KMS-11 (cell line): Measurements from ENCODE around the gene SYT1.

Experiments
- H2AFZ ChIP-seq: fragments of 200-600 bp; sonication (generic); 2 replicates; pipeline ENCODE4 v1.6.1; 2016; ENCODE audit warnings: antibody characterized with exemption, mixed run types, low read depth
- H3K27ac ChIP-seq: fragments of 200-600 bp; sonication (generic); 2 replicates; pipeline ENCODE4 v1.6.1; 2016; ENCODE audit warnings: mild to moderate bottlenecking, mixed run types
- H3K27me3 ChIP-seq: fragments of 200-600 bp; sonication (generic); 2 replicates; pipeline ENCODE4 v1.6.1; 2017; ENCODE audit warnings: mild to moderate bottlenecking, low read depth, mixed run types, moderate library complexity; ENCODE audit not compliant: insufficient read depth
- H3K36me3 ChIP-seq: fragments of 200-600 bp; sonication (generic); 2 replicates; pipeline ENCODE4 v1.6.1; 2017; ENCODE audit warnings: mild to moderate bottlenecking, mixed run types; ENCODE audit not compliant: insufficient read depth
- H3K4me1 ChIP-seq: fragments of 200-600 bp; sonication (generic); 2 replicates; pipeline ENCODE4 v1.6.1; 2016; ENCODE audit warnings: mild to moderate bottlenecking, low read depth, mixed run types; ENCODE audit not compliant: poor library complexity, severe bottlenecking
- H3K4me2 ChIP-seq: fragments of 200-600 bp; sonication (generic); 2 replicates; pipeline ENCODE4 v1.7.0; 2016; ENCODE audit warnings: mild to moderate bottlenecking, mixed run types
- H3K4me3 ChIP-seq: fragments of 200-600 bp; sonication (generic); IDR thresholded peaks from 2 replicates; pipeline ENCODE4 v1.6.1; 2017; ENCODE audit warnings: low read depth, low read length, mixed read lengths; ENCODE audit not compliant: insufficient read depth
- H3K79me2 ChIP-seq: fragments of 200-600 bp; sonication (generic); 2 replicates; pipeline ENCODE4 v1.6.1; 2016; ENCODE audit warnings: low read depth, mixed run types; ENCODE audit not compliant: insufficient read depth
- H3K9ac ChIP-seq: fragments of 200-600 bp; sonication (generic); 2 replicates; pipeline ENCODE4 v1.6.1; 2016; ENCODE audit warnings: mild to moderate bottlenecking, mixed run types
- H4K20me1 ChIP-seq: fragments of 200-600 bp; sonication (generic); 2 replicates; pipeline ENCODE4 v1.6.1; 2016; ENCODE audit warnings: mild to moderate bottlenecking, mixed run types; ENCODE audit not compliant: insufficient read depth
- TF ChIP-seq, protein P1 (sequence below): fragments of 200-600 bp; sonication (generic); conservative IDR thresholded peaks from 2 replicates; pipeline ENCODE4 v1.6.1; 2017; ENCODE audit warnings: low read depth, mild to moderate bottlenecking, antibody characterized with exemption, low read length, moderate library complexity, mixed read lengths

Gene SYT1

DNA sequence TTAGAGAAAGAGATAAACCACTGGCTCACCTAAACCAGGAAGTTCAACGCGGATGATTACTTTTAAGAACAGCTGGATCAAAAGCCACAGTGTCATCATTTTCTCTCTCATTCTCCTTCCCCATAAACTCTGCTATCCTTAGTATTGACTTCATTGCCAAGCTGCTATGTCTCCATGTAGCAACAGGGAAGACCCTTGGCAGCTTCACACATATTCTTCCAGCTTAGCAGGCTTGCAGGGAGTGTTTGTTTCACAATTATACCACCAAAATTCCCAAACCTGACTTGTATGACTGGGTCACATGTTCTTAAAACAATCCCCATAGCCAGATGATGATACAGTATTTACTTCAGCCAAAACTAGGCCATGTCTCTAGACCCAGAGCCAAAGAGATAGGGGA is 590.7 kb downstream of the SYT1 start:
- no peaks in the 10 kb centered on the region for H3K36me3 ChIP-seq
- H3K4me3 ChIP-seq = no peak overlapping the region
- H3K9ac ChIP-seq = no peak overlapping the region
- H4K20me1 ChIP-seq = no peaks in the 10 kb centered on the region
- no peaks in the 10 kb centered on the region for H3K79me2 ChIP-seq
- H3K27me3 ChIP-seq = no peaks in the 10 kb centered on the region
- H3K4me2 ChIP-seq = no peak overlapping the region
- no peaks in the 10 kb centered on the region for H3K4me1 ChIP-seq
- H3K27ac ChIP-seq = no peak overlapping the region
- TF ChIP-seq, protein P1, sequence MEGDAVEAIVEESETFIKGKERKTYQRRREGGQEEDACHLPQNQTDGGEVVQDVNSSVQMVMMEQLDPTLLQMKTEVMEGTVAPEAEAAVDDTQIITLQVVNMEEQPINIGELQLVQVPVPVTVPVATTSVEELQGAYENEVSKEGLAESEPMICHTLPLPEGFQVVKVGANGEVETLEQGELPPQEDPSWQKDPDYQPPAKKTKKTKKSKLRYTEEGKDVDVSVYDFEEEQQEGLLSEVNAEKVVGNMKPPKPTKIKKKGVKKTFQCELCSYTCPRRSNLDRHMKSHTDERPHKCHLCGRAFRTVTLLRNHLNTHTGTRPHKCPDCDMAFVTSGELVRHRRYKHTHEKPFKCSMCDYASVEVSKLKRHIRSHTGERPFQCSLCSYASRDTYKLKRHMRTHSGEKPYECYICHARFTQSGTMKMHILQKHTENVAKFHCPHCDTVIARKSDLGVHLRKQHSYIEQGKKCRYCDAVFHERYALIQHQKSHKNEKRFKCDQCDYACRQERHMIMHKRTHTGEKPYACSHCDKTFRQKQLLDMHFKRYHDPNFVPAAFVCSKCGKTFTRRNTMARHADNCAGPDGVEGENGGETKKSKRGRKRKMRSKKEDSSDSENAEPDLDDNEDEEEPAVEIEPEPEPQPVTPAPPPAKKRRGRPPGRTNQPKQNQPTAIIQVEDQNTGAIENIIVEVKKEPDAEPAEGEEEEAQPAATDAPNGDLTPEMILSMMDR = no peak
- H2AFZ ChIP-seq = no peak overlapping the region

DNA sequence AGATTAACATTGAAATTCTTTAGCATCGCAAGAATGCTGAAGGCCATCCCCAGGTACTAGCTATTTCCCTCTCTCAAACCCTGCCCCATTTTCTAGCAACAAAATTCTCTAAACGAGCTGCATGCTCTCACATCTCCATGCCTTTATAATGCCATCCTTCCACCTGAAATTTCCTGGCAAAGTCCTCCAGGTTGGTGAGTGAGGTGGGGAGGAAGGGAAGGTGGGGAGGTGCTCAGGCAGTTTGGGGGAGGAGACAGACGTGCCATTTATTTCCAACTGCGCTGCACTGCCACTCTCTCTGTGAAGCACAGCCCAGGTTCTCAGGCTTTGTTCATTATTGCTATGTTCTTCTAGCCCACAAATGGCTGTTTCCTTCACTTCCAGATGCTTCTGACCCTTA is 617.7 kb downstream of the SYT1 start:
- TF ChIP-seq, protein P1 = no peak
- H3K9ac ChIP-seq = no peak overlapping the region
- no peaks in the 10 kb centered on the region for H3K36me3 ChIP-seq
- H2AFZ ChIP-seq = no peak overlapping the region
- no peaks in the 10 kb centered on the region for H3K4me1 ChIP-seq
- no peak overlapping the region for H3K4me2 ChIP-seq
- H3K27me3 ChIP-seq = no peaks in the 10 kb centered on the region
- no peaks in the 10 kb centered on the region for H3K79me2 ChIP-seq
- no peak overlapping the region for H3K4me3 ChIP-seq
- H4K20me1 ChIP-seq = no peaks in the 10 kb centered on the region
- no peak overlapping the region for H3K27ac ChIP-seq

DNA sequence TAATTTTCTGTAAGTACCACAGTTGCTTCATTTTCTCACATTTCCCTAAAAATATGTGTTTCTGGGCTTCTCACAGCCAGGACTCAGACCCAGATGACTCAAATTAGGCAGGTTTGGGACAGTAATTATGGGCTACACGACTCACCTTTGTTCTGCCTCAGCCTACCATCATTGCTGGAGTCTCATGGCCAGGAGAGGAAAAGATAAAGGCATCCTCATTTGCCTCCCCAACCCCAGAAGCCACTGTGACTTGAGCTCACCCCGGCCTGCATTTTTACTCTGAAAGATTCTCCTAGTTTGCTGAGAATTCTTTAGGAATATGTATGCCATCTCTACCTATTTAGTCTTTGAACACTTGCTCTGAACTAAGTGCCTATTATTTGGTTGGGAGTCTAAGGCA is 618.3 kb downstream of the SYT1 start:
- TF ChIP-seq, protein P1 = no peak
- H3K4me1 ChIP-seq = no peaks in the 10 kb centered on the region
- no peaks in the 10 kb centered on the region for H3K36me3 ChIP-seq
- no peaks in the 10 kb centered on the region for H4K20me1 ChIP-seq
- no peak overlapping the region for H3K4me3 ChIP-seq
- H3K4me2 ChIP-seq = no peak overlapping the region
- no peak overlapping the region for H3K9ac ChIP-seq
- H3K79me2 ChIP-seq = no peaks in the 10 kb centered on the region
- no peak overlapping the region for H3K27ac ChIP-seq
- no peaks in the 10 kb centered on the region for H3K27me3 ChIP-seq
- H2AFZ ChIP-seq = no peak overlapping the region

DNA sequence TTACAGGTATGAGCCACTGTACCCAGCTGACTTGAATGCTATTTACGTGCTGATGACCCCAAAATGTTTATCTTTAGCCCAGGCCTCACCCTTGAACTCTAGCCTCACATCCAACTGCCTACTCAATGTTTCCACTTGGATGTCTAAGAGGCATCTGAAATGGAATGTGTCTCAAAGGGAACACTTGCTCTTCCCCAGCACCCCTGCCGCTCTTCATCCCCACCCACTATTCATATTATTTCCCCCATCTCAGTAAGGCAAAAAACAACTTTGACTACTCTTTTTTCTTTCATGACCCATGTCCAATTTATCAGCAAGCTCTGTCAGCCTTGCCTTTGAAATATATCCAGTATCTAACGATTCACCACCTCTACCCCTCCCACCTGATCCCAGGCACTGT is 621.6 kb downstream of the SYT1 start:
- TF ChIP-seq, protein P1 = no peak
- Histone ChIP-seq H3K27me3 (no peaks in the 10 kb centered on the region), H3K27ac (no peak overlapping the region), H4K20me1 (no peaks in the 10 kb centered on the region), H3K36me3 (no peaks in the 10 kb centered on the region), H3K4me3 (no peak overlapping the region), H3K4me1 (no peaks in the 10 kb centered on the region), H3K79me2 (no peaks in the 10 kb centered on the region), H3K4me2 (no peak overlapping the region), H3K9ac (no peak overlapping the region), H2AFZ (no peak overlapping the region)
